GM21381 (cell line): ENCODE data around the gene ARHGAP15.

Source experiments
- ATAC-seq: cut with Tn5 transposase; IDR thresholded peaks from one replicate; pipeline ENCODE4 v1.9.1; 2021; ENCODE audit warnings: mild to moderate bottlenecking, moderate library complexity; ENCODE audit not compliant: unreplicated experiment

The ARHGAP15 gene

DNA sequence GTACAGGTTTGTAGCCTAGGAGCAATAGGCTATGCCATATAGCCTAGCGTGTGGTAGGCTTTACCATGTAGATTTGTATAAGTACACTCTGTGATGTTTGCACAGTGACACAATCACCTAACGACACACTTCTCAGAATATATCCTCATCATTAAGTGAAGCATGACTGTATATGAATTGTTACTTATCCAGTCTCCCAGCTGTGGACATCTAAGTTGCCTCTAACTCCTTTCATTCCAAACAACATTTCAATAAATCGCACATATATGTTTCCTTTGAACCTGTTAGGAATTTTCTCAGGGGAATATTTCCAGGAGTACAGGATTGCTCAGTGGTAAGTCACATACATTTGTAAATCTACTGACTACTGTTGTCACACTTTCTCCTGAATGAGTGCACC is 90.0 kb downstream of the ARHGAP15 start:
- no peak for ATAC-seq

DNA sequence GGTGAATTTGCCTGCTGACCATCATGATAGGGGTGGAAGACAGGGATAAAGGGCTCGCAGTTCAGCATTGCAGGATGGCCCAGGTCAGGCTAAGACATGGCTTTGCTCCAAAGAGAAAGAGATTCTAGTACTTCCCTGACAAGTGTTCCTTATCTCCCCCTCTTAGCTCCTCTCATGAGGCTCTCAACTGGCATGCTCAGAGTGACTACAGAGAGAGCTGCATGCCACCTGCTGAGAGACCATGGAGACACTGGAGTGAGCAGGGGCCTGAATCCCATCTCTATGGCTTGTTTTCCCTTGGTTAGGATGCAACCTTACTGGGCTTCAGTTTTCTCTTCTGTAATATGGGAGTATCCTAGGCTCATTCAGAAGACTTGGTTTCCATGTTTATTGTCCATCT is 94.3 kb downstream of the ARHGAP15 start:
- no peak for ATAC-seq

- ATAC-seq, result no peak
Observed at GRCh38 chr2:143225931-143226330, 96.7 kb downstream of the ARHGAP15 start.

DNA sequence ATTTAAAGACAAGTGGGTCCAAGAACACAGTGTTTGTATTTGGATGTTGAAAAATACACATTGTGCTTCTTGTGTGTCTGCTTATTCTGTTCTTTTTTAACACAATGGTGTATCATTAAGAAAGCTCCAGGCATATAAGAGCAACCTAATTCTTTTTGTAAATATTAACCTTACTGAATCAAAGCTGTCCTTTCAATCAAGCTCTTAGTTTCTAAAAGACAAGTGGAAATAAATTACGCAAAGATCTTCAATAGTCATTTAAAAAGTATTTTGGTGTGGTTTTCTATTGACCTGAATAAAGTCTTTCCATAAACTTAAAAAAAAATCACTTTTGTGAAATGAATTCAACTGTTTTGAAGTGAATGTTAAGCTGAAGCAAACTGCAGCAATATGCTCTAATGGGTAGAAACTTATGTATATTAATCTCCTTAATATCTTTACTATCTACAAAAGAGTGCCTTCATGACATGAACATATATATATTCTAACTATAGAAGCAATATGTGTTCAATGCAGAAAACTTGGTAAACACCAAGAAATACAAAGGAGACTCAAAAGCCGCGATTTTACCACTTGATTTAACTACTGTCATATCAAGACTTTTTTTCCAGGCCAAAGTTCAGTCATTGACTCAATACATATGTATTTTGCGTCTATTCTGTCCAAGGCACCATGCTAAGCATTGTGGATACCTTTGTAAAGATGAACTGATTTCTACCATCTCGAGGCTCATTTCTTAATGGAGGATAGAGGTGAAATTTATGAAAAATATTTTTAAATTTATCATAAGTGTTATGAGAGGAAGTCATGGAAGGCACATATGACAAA is 97.7 kb downstream of the ARHGAP15 start:
- ATAC-seq, result no peak

GRCh38 chr2:143229411-143229810 is 100.2 kb downstream of the ARHGAP15 start:
- ATAC-seq, result no peak

- ATAC-seq, result no peak
Observed at GRCh38 chr2:143229952-143230351, 100.7 kb downstream of the ARHGAP15 start.

- ATAC-seq, result no peak
Observed at GRCh38 chr2:143230506-143231253, 101.5 kb downstream of the ARHGAP15 start.

DNA sequence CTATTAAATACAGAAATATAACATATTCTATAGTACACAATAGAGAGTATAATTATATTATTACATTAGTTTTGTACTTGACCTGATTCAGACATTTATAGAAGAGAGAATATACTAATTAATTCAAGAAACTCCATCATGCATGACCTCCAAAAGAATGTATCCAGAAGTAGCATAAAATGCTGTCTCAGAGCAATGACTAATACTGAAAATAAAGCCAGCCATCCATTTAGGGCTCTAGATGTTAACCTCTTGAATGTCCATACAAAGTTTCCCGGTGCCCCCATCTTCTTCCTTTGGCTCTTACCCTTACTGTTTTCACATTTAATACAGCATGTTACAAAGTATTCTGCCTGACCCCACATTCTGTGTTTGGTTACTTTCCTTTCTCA is 102.0 kb downstream of the ARHGAP15 start:
- ATAC-seq, result no peak

- no peak for ATAC-seq
Observed at GRCh38 chr2:143237146-143237777, 108.0 kb downstream of the ARHGAP15 start.

- ATAC-seq, result no peak
Observed at GRCh38 chr2:143241403-143242088, 112.3 kb downstream of the ARHGAP15 start.

DNA sequence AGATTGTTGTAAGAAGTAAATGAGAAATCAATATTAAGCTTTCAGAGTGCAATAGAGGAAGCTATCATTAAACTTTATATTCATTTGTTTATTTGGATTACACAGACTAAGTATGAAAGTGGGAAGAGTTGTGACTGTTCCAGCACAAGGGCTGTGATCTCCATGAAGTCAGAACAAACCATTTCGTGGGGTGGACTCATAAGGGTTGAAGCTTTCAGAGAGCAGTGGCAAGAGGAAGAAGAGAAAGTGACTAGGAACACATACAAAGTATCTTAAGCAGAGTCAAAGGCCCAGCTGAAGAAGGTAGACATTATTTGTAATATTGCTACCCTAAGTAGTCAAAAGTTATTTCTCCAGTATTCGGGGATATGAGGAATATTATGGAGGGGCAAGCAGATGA is 117.0 kb downstream of the ARHGAP15 start:
- ATAC-seq, result no peak

DNA sequence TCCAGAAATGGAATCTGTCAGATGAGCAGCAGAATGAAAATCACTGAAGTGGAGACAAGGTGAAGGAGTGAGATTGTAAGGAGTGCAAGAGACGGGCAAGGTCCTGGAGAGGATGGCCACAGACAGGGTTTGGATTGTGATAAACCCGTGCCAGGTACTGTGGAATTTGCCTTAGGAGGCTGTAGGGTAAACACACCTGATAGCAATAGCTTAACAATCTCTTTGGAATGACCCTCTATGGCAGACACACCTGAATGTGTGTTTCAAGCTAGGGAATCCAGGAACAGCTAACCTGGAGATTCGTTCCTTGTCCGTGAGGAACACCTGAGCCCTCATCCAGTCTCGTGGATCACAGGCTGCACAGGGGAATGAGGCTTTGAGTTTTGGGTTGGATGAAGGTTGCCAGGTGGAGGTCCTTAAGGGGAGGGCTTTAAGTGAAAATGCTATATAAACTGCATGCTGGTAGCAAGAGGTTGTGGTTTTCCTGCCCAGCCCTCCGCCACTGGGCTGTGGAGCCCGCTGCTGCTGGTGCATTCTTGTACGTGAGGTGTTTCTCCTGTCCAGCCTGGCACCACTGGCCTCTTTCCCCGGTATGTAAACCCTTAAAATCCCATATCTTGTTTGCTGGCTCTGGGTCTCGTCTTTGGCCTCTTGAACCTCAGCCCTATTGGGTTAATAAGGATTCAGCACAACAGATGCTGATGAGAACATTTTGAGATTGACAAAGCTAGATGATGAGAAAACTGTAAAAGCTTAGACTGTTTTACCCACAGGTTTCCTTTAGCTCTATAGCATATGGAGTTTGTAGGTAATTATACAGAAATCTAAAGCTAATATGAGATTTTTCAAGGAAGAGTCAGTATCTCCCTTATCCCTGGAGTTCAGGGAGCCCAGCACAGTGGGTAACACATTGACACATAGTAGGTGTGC is 117.9 kb downstream of the ARHGAP15 start:
- ATAC-seq, result no peak

GRCh38 chr2:143248631-143249030 is 119.4 kb downstream of the ARHGAP15 start:
- no peak for ATAC-seq

DNA sequence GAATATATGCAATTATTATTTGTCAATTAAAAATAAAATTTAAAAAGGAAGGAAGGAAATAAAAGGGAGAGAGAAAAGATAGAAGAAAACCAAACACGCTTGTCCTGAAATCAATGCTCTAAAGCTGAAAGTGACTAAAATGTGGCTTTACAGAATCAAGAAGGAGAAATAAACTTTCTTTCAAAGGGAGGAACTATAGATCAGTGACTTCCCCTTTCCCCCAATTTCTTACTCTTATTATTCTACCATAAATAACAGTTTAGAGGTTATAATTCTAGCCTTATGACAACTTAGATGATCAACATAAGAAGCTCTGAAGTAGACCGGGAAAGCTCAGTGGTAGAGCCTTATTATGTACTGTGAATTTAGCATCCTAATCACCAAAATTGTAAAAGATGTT is 122.5 kb downstream of the ARHGAP15 start:
- no peak for ATAC-seq

GRCh38 chr2:143252138-143252907 is 123.1 kb downstream of the ARHGAP15 start:
- no peak for ATAC-seq

DNA sequence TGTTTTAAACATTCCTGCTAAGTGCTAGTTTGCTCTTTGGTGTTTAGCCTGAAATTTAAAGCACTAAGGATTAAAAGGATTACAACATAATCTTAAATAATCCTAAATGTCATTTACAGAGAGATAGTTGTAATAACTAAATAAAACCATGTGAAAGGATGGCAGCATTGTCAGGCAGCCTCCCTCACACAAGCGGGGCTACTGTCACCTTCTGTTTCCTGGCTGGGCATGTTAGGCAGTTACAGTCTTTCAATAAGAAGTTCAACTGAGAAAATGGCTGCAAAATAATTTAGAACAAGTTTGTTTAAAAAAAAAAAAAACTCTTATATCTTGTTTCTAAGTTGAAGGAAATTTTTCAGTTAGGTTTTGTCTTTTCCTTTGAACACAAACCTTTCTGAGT is 124.9 kb downstream of the ARHGAP15 start:
- ATAC-seq, result no peak

- ATAC-seq, result no peak
Observed at GRCh38 chr2:143255086-143255485, 125.9 kb downstream of the ARHGAP15 start.

GRCh38 chr2:143255899-143256298 is 126.7 kb downstream of the ARHGAP15 start:
- ATAC-seq, result no peak

GRCh38 chr2:143258126-143258892 is 129.1 kb downstream of the ARHGAP15 start:
- no peak for ATAC-seq
